GM15510 (cell line): ENCODE results near the gene SCAMP1.

Experiments
- POLR2A ChIP-seq: IDR thresholded peaks from 3 replicates; pipeline ENCODE4 v1.6.1; 2011; ENCODE audit warnings: borderline replicate concordance; ENCODE audit not compliant: insufficient read length; ENCODE audit errors: extremely low read depth

Gene SCAMP1

DNA sequence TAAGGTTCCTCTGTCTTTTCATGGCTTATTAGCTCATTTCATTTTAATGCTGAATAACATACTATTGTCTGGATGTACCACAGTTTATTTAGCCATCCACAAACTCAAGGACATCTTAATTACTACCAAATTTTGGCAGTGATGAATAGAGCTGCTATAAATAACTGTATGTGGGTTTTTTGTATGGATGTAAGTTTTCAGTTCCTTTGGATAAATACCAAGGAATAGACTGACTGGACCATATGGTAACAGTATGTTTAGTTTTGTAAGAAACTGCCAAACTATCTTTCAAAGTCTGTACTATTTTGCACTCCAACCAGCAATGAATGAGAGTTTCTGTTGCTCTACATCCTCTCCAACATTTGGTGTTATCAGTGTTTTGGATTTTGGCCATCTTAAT, 38.7 kb downstream of the SCAMP1 start:
- no peak for TF ChIP-seq POLR2A

DNA sequence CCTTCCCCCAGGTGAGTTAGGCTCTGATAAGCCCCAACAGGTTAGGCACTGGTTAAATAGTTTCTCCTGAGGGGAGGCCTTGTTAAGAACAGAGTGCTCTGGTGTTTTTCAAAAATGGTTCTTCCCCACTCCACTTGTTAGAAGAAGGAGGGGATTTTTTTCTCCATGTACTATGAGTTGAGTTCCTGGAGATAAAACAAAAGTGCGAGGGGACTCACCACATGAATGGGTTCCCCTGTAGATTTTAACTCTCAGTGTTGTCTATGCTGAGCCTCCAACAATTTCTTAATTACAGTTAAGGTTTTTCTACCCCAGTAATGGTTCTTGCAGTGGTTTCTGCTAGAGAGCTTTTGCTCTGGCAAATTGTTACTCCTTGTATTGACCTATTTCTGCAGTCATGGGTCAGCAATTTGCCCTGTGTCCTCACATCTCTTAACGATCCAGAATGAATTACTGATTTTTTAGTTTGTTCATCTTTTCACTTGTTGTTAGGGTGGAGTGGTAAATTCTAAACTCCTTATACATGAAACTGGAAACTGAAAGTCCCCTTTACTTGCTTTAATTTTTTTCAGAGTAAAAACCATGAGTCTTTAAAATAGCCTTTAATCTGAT, 44.4 kb downstream of the SCAMP1 start:
- no peak for TF ChIP-seq POLR2A

DNA sequence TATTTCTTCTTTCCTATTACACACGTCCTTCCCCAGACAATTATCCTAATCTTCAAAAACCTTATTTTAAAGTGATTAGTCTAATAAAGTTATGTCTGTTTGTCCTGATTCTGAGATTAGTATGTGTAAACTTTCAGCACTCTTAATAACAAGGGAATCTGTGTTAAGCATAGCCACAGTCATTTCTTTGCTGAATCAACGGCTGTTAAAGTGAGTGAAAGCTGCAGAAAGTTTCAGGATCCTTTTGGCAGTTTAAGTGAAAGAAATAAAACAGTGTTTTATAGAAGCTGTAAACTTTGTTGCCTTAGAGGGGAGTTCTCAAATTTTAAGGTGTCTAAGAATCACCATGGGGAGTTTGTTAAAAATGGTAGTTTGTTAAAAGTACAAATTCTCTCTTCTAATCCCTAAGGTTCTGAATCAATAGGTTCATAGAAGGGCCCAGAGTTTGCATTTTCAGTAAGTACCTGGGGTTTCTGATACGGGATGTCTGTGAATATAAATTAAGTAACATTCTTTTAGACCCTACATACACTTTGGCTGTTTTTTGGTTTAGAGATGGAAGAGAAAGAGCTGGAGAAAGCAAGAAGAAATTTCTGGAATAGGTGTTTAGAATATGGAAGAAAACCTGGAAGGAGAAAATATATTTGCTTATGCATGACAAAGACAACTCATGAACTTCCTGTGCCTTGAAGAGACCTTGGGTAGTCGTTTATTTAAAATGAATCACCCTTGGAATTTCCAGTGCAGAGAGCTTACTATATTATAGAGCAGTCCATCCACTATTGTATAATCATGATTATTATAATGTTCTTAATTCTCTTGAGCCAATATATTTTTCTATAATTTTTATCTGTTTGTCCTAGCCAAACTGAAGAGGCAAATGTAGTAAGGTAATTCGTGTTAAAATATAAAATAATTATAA, 45.7 kb downstream of the SCAMP1 start:
- TF ChIP-seq POLR2A: no peak

DNA sequence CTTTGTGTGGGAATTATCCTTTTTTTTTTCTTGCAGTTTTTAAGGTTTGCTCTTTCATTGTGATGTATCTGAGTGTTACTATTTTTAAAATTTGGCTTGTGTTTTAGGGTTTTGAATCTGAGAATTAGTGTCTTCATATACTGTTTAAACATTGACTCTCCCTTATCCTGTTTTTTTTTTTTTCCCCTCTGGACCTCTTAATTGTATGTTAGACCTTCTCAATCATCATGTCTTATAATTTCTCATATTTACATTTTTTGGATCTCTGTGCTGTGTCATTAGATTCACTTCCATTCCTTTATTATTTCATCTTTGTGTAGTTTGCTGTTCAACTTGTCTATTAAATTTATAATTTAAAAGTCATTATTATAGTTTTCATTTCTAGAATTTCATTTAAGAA, 47.0 kb downstream of the SCAMP1 start:
- no peak for TF ChIP-seq POLR2A

DNA sequence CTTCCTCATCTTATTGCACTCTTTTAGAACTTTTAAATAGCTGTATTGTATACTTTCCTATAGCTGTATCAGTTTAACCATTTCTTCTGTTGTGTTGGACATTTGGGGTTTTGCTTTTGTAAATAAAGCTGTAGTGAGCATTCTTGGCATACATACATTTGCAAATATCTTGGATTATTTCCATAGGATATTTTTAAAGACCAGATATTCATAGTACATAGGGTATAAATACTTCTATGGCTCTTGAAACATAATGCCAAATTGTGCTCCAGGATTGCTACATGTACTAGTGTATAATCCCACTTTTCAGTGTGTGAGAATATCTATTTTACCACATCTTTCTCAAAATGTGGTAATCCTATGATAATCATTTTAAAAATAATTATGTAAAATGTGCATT, 51.2 kb downstream of the SCAMP1 start:
- no peak for TF ChIP-seq POLR2A

DNA sequence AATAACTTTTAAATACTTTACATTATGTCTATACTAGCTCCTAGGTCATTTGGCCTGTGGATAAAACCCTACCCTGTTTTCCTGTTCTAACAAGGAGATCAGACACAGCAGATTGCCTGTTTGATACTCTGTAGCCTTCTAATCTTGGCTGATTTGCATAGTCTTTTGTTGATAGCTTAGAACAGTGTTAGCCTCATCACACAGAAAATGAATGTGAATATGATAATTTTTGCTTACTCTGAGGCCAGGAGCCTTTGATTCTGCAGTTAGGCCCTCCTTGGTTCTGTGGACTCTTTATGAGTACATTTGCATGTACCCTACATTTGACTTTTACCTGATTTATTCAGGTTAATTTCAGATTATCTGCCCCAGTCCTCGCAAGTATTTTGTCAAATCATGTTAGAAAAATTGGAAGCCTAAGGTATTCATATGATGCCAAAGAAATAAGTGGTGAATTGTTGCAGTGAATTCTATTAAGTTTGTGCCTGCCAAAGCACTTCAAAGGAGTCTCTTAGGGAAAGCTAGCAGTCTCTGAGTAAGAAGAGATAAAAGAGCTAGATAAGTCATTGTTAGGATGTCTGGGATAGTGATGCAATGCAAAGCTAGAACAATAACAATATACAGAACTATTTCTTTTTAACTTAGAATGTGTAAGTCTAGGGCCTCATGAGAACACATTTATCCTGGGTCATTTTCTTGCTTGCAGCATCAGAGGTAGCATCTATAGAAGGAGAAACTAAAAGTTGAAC, 56.4 kb downstream of the SCAMP1 start:
- TF ChIP-seq POLR2A: no peak

DNA sequence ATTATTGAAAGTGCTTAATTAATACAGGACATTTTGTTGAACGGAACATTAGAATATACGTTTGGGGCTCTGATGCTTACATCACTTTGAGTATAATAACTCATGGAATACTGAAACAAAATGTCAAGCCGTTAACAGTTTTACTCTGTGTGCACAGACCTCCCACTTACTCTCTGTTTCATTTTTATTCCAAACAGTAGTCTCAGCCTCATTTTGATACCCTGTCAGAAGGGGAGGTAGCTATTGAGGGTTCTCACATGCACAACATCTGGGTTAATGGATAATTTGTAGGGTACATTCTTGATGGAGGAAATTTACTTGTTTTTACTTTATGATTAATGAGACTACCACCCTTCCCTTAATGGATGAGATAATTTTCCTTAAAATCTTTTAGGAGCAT, 59.0 kb downstream of the SCAMP1 start:
- TF ChIP-seq POLR2A: no peak

DNA sequence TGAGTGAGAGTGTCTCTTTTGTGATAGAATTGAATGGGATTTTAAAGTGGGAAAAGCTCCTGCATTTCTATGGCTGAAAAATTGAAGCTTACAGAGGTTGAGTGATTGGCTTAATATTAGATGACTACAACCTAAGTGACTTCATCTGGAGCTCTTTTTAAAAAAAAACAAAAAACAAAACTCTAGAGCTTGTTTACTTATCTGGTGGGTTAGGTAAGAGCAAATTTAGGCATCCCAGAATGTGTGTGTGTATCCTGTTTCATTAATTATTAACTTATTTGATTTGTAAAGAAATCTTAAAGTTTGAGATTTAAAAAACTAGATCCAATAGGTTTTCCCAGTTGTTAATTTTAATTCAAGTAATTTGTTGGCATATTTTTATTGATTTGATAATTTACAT, 60.1 kb downstream of the SCAMP1 start:
- TF ChIP-seq POLR2A: no peak

DNA sequence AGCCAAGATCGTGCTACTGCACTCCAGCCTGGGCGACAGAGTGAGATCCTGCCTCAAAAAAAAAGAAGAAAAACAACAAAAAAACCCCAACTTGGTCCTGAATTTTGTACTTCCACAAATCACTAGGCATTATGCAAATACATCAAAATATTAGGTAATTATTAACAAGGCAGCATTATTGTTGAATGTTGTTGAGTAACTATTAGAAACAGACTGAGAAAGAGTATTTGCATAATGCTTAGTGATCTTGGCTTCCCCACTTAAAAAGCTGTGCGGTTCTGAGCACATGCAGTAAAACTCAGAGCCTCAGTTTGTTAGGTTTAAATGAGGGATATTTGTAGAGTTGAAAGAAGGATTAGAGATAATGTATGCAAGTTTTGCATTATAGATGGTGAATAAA, 64.2 kb downstream of the SCAMP1 start:
- TF ChIP-seq POLR2A: no peak

DNA sequence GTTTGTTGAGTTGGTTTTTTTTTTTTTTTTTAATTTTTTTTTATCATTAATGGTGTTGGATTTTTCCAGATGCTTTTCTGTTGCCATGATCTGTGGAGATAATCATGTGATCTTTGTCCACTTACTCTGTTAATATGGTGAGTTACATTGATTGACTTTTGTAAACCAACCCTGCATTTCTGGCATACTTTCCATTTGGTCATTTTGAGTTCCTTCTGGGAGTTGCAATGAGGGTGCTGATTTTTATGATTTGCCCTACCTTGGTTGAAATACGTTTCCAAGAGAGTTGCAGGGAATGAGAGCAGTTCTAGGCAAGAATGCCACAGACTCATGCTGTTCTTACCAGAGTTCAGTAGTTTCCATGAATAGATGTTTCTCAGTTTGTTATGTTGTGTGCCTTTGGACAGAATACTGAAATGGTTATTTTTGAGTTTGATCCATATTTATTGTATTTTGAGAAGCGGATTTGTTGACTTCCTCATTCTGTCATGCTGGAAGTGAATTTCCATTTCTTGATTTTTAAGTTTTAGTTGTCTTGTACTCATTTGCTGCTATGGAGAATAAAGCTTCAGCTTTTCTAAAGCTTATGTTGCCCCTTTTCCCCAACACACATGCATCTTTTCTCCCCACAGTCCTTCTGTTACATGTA, 69.0 kb downstream of the SCAMP1 start:
- TF ChIP-seq POLR2A: no peak

DNA sequence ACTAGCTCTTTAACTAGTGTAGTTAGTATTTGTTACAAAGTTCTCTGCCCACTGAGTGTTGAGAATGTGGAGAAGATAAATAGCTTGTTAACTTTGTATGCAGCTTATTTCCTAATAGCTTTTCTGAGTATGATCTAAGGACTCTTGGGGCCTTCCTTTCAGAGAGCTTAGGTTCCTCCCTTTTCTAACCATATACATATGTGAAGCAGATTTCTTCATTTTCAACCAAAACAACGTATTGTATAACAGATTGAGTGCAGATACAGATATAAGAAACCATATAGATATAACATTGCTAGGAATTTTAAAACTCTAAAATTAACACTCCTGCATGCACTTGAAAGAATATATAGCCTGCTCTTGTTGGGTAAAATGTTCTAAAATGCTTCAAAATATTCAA, 70.4 kb downstream of the SCAMP1 start:
- no peak for TF ChIP-seq POLR2A

DNA sequence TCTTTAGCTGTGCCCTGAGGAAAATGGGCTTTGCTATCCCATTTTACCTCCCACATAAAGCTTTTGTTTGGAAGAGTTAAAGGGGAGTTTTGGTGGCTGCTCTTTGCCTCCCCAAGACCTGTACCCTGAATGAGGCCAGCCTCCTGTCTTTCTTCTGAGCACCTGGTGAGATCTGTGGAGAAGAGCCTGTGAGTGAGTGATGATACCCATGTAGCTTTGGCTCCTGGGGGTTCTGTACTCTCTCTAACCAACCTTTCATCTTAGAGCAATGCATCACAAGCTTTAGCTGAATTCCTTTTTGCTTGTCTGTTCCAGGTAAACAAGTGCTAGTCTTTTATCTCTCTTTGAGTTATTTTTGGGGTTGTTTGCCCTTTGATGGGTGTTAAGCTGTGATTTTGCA, 73.6 kb downstream of the SCAMP1 start:
- TF ChIP-seq POLR2A: no peak

DNA sequence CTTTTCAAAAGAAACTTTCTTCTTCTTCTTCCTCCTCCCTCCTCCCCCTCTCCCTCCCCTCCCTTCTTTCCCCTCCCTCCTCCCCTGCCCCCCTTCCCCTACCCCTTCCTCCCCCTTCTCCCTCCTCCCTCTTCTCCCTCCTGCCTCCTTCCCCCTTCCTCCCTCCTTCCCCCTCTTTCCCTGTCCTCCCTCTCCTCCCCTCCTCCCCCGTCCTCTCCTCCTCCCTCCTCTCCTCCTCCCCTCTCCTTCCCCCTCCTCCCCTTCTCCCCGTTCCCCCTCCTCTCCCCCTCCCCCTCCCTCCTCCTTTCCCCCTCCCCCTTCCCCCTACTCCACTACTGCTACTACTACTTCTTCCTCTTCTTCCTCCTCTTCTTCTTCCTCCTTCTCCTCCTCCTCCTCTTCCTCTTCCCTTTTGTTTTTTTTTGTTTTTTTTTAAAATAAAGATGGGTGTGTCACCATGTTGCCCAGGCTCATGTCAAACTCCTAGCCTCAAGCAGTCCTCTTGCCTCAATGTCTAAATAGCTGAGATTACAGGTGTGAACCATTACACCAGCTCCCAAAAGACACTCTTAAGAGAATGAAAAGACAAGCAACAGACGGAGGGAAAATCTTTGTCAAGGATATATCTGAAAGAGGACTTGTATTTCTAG, 87.5 kb downstream of the SCAMP1 start:
- no peak for TF ChIP-seq POLR2A

DNA sequence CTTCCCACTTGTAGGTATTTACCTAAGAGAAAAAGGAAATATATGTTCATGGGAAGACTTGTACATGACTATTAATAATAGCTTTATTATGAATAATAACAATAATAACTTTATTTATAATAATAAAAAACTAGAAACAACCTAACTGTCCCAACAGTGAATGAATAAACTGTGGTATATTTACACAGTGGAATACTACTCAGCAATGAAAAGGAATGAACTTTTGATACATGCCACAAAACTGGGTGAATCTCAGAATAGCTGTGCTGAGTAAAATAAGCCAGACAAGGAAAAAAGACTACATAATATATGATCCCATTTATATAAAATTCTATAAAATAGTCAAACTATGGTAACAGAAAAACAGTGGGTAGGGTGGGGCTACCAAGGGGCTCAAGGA, 88.7 kb downstream of the SCAMP1 start:
- TF ChIP-seq POLR2A: no peak
